ENCODE data around the gene LAMA2. TPM values are rescaled to one million over a fixed set of nuclear protein-coding genes. Genes with fewer than 3 reads are reported as not detected.

Gene LAMA2
- total and polyA plus RNA-seq, 2 donors (not counting 3 experiments of a cell fraction or from before 2014, with no cell fraction given), result 0.51 to 0.75 TPM

GRCh38 chr6:129233458-129234134 lies 350.7 kb downstream of the LAMA2 start:
- BruUV-seq (replicated peaks), result no TSS peak
- POLR2A ChIA-PET, result no interaction called here
- H3K9me3 ChIP-seq (replicated peaks; ENCODE audit: control insufficient read depth, insufficient read depth, low read length), result no peaks in the 10 kb centered on the region
- H2AFZ ChIP-seq (ENCODE audit: low read depth, low read length), result no peak overlapping the region
- intact Hi-C loops (cut with micrococcal nuclease) (no loop called here), dilution Hi-C loops (cut with MboI; ENCODE audit: extremely low pct_ligation_motif_present, low sequenced_read_pairs) (no loop called here)
- no peak for FAIRE-seq
- H4K20me1 ChIP-seq (replicated peaks; ENCODE audit: control insufficient read depth, extremely low read depth, insufficient read depth, low read length), result no peaks in the 10 kb centered on the region
- H3K79me2 ChIP-seq (ENCODE audit: control insufficient read depth, insufficient read depth, low read length), result no peaks in the 10 kb centered on the region
- CTCF ChIA-PET, result no interaction called here
- H3K4me1 ChIP-seq (ENCODE audit: control insufficient read depth, extremely low read depth, insufficient read depth, low read length), result no peaks in the 10 kb centered on the region
- no peak overlapping the region for H3K27ac ChIP-seq (ENCODE audit: insufficient read depth, low read depth, low read length)
- H3K9me1 ChIP-seq (replicated peaks; ENCODE audit: control insufficient read depth, extremely low read depth, insufficient read depth, low read length), result no peaks in the 10 kb centered on the region
- H3K4me3 ChIP-seq (replicated peaks in 1 of 3; ENCODE audit: insufficient read depth in 1 of 3, low read depth in 1 of 3, low read length in 3 of 3), result no peak overlapping the region
- H3K9ac ChIP-seq (replicated peaks; ENCODE audit: extremely low read depth, insufficient read depth, low read length), result no peak overlapping the region
- no peak for TF ChIP-seq POLR2A (IDR thresholded peaks at IDR 0.05; ENCODE audit: low read depth, low read length)
- no peak for TF ChIP-seq POLR2AphosphoS5 (IDR thresholded peaks at IDR 0.05; ENCODE audit: insufficient read depth, low read depth, low read length)
- no peak for TF ChIP-seq MYC (IDR thresholded peaks at IDR 0.05; ENCODE audit: low read depth, low read length)
- TF ChIP-seq, protein P1, sequence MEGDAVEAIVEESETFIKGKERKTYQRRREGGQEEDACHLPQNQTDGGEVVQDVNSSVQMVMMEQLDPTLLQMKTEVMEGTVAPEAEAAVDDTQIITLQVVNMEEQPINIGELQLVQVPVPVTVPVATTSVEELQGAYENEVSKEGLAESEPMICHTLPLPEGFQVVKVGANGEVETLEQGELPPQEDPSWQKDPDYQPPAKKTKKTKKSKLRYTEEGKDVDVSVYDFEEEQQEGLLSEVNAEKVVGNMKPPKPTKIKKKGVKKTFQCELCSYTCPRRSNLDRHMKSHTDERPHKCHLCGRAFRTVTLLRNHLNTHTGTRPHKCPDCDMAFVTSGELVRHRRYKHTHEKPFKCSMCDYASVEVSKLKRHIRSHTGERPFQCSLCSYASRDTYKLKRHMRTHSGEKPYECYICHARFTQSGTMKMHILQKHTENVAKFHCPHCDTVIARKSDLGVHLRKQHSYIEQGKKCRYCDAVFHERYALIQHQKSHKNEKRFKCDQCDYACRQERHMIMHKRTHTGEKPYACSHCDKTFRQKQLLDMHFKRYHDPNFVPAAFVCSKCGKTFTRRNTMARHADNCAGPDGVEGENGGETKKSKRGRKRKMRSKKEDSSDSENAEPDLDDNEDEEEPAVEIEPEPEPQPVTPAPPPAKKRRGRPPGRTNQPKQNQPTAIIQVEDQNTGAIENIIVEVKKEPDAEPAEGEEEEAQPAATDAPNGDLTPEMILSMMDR (IDR thresholded peaks at IDR 0.05; ENCODE audit: extremely low read depth in 1 of 2, insufficient read depth in 1 of 2, low read depth in 1 of 2, low read length in 2 of 2), result no peak
- no peak for TF ChIP-seq JUN (IDR thresholded peaks at IDR 0.05; ENCODE audit: borderline replicate concordance, insufficient read depth, insufficient read length, low read depth)
- TF ChIP-seq, protein P2, sequence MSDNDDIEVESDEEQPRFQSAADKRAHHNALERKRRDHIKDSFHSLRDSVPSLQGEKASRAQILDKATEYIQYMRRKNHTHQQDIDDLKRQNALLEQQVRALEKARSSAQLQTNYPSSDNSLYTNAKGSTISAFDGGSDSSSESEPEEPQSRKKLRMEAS (IDR thresholded peaks at IDR 0.05; ENCODE audit: insufficient read depth, insufficient read length), result no peak
- no peak for TF ChIP-seq FOS (IDR thresholded peaks at IDR 0.05; ENCODE audit: borderline replicate concordance, insufficient read depth, low read length)
- TF ChIP-seq EZH2 (IDR thresholded peaks at IDR 0.05; ENCODE audit: borderline replicate concordance, low read depth, low read length, severe bottlenecking), result no peak
- TF ChIP-seq GATA2 (IDR thresholded peaks at IDR 0.05; ENCODE audit: insufficient read depth, insufficient read length, low read depth, low read length), result no peak
- DNase-seq (ENCODE audit: low read depth, low spot score), result no peak
- H3K4me2 ChIP-seq (ENCODE audit: insufficient read depth, low read length), result no peak overlapping the region
- H3K36me3 ChIP-seq (ENCODE audit: control insufficient read depth in 2 of 2, extremely low read depth in 1 of 2, insufficient read depth in 2 of 2, low read length in 2 of 2), result no peaks in the 10 kb centered on the region
- H3K27me3 ChIP-seq (ENCODE audit: control insufficient read depth in 2 of 2, insufficient read depth in 2 of 2, low read length in 2 of 2), result peaks cover 1 to 11% of the 10 kb centered on the region in 2 experiments

Data from endothelial cell of umbilical vein (primary cell).